HG03135 (cell line): Measurements from ENCODE around the gene SUGT1.
"Not testable (repeated sequence)": the region's sequence is repeated elsewhere in the genome, so short reads cannot be mapped to it uniquely, and the experiment has no call there.

ENCODE experiments used
- ATAC-seq: cut with Tn5 transposase; IDR thresholded peaks from one replicate; pipeline ENCODE4 v1.9.1; 2021; ENCODE audit warnings: mild to moderate bottlenecking, moderate library complexity; ENCODE audit not compliant: unreplicated experiment

Gene SUGT1

DNA sequence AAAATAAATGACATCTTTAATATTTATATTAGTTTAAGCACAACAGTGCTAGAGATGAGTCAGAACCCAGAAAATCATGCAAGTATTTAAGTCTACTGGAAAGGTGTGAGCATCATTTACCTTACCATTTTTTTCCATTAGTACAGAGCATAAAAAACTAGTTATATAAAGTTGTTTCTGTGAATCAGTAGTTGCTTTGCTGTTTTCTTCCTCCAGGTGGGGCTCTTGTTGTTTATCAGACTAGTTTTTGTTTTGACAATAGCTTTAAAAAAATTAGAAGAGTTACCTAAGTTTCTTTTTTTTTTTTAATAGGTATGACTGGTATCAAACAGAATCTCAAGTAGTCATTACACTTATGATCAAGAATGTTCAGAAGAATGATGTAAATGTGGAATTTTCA, 12.7 kb downstream of the SUGT1 start:
- no peak for ATAC-seq

DNA sequence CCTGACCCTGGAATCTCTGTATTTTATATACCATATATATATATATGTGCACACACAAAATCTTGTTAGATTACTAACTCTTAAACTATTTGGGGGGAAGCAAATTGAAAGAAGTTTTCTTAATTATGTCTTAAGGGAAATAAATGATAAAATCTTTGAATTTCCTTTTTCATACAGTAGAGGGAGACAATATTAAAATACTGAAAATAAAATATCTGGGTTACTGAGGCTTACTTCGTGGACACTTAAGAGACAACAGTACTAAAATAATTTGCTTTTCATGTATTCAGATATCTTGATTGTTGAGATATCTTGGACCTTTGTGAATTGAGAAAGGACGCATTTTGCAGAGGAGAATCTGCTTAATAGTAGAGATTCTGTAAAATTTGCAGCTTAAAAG, 17.0 kb downstream of the SUGT1 start:
- no peak for ATAC-seq

DNA sequence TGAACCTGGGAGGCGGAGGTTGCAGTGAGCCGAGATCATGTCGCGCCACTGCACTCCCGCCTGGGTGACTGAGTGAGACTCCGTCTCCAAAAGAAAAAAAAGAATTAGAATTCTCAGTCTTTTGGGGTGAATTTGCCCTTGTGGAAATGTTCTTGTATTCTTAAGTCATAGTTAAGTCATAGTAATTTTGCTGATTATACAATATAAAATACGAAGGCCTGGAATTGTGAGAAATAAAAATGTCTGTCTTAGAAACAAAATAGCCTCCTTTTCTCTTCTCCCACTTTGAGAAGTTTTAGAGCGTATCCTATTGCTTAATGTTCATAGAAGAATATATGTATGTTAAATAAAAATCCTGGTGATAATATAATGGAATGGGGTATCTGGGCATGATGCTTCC, 18.1 kb downstream of the SUGT1 start:
- no peak for ATAC-seq

DNA sequence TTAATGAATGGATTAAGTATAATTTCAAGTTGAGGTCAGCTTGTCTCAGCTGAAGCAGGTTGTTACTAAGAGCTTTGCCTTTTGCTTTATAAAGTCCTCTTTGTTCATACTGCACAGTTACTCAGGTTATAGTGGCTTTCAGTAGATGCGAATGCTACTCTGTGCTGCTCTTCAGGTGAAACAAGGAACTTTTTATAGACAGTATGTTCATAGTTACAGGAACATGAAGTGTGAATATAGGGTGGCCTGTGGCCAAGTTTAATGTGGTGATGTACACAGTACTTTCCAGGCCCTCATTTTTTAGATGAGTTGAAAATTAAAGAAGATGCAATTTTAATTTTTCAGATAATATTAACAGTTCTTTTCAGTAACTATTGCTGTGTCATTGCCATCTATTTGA, 20.8 kb downstream of the SUGT1 start:
- no peak for ATAC-seq

DNA sequence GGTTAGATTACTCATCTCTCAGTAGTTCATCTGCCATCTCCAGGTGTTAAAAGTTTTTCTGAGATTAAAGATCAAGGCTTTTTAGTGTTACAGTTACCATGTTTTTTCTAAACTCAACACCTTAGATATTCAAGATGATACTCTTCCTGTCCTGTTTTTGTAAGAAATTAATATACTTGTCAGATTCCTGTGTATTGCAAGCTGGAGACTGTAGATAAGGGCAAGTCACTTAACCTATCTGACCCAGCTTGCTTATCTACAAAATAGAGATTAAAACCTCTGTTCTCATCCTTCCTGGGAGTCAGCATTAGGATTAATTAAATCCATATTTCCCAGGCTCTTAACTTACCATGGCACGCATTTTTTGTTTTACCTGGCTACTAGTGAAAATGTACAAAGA, 25.2 kb downstream of the SUGT1 start:
- no peak for ATAC-seq

DNA sequence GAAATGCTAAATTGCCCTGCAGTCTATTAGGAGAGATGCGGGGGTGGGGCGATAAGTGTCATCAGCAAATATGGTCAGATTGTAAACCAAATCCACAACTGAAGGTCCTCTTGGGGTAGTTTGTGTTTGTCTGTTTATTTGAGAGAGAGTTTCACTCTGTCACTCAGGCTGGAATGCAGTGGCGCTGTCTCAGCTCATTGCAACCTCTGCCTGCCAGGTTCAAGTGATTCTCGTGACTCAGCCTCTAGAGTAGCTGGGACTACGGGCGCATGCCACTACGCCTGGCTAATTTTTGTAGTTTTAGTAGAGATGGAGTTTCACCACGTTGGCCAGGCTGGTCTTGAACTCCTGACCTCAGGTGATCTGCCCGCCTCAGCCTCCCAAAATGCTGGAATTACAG, 33.2 kb downstream of the SUGT1 start:
- not testable (repeated sequence) for ATAC-seq

DNA sequence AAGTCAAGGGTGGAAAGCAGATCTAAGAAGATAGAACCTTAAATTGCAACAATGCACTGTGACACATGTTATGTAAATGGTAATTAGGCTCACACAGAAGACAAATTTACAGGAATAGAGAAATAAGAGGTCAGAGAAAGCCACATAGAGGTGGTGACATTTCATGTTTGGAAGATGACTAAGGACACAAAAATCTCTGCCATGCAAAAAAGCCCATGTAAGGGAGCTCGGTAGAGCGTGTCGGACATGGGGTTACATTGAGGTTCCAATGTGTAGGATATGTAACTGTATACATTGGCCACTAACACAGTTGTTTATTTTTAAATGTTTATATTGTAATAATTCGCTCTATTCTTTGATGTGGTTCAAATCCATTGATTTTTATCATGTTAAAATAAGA, 33.7 kb downstream of the SUGT1 start:
- no peak for ATAC-seq

DNA sequence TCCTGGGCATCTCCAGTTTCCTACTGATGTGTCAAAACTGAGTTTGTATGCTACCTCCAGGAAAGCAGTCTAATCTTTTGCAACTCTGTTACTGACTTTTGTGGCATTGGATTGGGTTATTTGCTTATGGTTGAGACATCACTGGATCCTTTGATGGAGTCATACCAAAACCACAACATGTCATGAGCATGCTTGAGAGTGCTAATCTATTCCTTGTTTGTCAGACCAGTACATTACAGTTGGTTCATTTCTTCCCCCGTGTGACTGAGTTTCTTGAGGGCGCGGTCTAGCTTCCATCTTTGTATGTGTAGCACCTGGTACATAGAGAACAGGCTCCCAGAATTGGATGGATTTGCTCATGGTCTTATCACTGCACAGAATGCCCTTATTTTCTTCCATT, 43.2 kb downstream of the SUGT1 start:
- ATAC-seq = no peak

DNA sequence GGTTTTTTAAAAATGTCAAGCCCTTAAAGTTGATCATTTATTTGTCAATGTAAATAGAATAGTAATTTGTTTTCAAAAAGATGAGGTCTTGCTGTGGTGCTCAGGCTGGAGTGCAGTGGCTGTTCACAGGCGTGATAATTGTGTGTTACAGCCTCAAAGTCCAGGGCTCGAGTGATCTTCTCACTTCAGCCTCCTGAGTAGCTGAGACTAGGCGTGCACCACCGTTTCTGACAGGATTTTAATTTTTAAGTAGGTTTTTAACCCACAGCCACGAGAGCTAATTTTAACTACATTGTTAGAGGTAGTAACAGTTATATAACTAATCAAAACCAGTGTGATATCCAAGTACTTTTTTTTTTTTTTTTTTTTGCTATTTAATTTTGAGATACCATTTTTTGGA, 43.9 kb downstream of the SUGT1 start:
- no peak for ATAC-seq

DNA sequence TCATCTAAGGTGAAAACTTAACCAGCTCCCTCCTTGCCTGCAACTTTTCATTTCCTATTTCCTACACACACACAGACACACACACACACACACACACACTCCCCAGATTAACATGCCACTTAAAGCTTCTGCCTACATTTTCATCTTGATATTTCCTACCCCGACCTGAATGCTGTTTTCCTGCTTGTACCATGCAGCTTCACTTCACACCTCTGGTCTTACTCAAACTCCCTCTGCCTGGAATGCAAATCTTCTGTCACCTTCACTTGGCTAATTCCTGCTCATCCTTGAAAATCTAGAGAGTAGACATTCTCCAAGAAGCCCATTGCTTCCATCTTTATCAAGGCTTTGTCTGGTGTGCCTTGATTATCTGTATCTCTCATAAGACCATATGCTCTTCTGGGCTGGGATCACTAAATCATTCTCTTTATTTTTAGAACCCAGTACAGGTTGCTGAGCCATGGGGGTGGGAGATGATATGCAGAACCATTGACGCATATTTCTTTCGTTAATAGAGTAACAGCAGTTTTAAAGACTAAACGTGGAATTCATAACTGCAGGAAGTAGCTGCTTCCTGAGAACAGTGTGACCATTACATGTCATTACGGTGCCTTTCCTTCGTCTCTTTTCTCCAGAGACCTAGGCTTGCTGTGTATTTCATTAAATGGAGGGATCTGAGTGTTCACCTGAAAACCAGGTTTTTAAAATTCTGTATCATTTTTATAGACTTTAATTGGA, 49.3 kb downstream of the SUGT1 start:
- ATAC-seq = no peak

DNA sequence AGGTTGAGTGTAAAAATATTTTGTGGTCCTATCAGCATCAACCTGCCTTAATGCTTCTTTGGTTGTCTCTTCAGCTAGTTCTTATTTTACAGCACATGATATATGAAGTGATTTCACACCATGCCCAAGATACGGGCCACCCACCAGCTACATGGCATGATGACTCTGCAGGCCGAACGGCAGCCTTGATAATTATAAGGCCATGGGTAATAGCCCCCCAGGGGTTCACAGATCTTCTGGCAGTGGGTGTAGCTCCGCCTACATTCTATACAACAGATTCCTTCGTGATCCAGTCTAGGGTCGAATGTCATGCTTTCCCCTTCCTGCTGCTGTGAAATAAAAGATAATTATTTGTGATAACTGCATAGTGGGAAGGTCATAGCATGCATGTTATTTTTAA, 50.8 kb downstream of the SUGT1 start:
- no peak for ATAC-seq

DNA sequence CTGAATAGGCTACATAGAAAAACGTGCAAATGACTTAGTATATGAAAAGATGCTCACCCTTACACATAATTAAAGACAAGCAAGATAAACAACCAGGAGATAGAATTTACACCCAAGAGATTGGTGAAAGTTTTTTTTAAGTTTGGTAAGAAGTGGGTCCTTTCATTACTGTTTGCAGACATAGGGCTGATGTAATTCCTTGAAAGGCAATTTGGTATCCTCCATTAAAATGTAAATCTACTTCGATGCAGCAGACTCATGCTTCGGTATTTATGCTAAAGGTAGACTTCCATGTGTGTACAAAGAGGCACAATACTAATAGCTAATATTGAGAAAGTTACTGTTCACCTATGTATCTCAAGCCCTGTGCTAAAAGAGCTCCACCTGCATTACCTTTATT, 53.4 kb downstream of the SUGT1 start:
- no peak for ATAC-seq

DNA sequence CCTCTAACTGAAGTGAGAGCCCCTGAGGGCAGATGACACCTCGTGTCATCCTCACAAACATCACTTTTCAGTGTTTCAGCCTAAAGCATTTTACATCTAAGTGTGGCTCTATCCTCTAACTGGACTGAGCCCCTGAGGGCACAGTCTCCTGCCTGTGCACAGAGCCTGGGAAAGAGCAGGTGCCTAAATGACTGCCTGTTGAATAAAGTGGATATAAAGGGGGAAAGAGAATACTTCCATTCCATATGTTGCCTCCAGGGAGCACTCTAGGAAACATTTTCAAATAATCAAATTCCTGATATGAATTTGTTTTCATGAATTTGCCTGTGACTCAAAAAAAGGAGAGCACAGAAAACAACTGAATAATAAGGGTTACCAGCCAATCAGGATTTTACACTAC, 54.7 kb downstream of the SUGT1 start:
- no peak for ATAC-seq

DNA sequence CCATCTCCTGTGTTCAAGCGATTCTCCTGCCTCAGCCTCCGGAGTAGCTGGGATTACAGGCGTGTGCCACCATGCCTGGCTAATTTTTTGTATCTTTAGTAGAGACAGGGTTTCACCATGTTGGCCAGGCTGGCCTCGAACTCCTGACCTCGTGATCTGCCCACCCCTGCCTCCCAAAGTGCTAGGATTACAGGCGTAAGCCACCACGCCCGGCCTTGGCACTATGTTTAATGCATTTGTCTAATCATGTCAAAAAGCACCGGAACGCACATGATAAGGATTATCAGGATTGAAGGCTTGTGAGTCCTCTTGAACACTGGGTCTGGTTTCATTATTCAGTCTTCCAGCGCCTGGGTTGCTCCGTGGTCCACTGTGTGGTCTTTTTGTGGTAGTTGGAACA, 55.6 kb downstream of the SUGT1 start:
- ATAC-seq = not testable (repeated sequence)

DNA sequence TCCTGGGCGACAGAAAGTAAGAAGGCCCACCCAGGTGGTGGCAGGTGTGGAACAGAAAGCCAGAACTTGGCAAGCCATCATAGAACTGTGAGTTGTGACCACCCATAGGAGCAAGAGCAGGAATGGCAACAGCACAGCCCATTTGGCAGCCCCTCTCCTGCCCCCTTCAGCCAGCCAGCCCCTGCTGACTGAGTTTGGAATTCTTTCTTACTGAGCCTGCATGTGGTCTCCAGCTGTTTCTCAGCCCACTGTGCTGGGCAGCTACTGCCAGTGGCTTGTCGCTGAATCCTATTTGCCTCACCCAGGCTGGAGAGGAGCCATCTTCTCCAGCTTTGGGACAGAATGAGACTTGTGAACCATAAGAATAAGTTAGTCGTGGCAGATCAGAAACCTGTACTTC, 58.6 kb downstream of the SUGT1 start:
- ATAC-seq = no peak

DNA sequence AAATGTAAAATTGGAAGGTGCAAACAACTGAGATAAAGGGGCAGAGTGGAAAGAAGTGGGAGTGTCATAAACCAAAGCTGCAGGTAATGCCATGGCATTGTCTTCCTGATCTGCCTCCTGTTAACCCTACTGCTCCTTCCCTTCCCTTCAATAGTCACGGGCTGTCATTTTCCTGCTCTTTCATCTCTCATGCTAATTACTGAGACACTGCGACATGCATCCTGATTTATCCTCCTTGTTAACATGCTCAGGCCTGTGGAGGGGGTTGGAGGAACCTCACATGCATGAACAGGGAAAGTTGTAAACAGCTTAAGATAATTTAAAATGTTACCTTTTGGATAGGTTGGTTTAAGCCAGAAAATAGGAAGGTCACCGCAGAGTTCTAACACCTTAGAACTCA, 59.7 kb downstream of the SUGT1 start:
- no peak for ATAC-seq

DNA sequence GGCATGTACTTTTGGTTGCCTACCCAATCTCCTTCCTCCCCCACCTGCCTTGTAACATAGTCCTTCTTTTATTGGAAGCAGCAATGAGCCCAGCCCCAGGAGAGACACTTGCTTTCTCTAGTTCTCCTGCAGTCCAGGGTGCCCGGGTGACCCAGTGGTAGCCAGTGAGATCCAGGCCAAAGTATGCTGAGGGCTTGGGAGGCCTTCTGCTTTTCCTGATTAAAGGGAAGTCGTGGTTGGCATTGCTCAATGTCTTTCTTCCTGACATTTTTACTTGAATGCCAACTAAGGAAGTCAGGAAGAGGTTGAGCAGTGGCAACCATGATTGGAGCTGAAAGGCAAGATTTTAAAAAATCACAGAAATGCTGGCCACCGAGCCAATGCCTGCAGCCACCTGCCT, 61.3 kb downstream of the SUGT1 start:
- ATAC-seq = no peak

DNA sequence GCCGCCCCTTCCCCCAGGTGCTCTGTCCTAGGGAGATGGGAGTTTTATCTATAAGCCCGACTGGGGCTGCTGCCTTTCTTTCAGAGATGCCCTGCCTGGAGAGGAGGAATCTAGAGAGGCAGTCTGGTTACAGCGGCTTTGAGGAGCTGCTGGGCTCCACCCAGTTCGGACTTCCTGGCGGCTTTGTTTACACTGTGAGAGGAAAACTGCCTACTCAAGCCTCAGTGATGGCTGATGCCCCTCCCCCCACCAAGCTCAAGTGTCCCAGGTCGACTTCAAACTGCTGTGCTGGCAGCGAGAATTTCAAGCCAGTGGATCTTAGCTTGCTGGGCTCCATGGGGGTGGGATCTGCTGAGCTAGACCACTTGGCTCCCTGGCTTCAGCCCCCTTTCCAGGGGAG, 68.3 kb downstream of the SUGT1 start:
- not testable (repeated sequence) for ATAC-seq

DNA sequence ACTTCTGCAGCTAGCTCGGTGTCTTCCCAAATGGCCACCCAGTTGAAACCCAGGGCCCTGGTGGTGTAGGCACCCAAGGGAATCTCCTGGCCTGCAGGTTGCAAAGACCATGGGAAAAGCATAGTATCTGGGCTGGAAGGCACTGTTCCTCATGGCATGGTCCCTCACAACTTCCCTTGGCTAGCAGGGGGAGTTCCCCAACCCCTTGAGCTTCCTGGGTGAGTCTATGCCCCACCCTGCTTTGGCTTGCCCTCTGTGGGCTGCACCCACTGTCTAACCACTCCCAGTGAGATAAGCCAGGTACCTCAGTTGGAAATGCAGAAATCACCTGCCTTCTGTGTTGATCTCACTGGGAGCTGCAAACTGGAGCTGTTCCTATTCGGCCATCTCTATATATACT, 68.7 kb downstream of the SUGT1 start:
- not testable (repeated sequence) for ATAC-seq

DNA sequence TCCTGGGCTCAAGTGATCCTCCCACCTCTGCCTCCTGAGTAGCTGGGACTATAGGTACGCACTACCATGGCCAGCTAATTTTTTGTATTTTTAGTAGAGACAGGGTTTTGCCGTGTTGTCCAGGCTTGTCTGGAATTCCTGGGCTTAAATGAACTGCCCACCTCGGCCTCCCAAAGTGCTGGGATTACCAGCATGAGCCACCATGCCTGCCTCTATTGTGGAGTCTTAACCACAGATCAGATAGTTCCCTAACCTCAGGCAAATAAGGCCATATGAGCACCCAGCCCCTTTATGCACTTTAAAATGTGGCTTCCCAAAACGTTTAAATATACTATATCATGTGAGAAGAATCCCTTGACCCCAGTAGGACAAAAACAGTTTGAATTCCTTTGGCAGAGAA, 70.5 kb downstream of the SUGT1 start:
- ATAC-seq = no peak

DNA sequence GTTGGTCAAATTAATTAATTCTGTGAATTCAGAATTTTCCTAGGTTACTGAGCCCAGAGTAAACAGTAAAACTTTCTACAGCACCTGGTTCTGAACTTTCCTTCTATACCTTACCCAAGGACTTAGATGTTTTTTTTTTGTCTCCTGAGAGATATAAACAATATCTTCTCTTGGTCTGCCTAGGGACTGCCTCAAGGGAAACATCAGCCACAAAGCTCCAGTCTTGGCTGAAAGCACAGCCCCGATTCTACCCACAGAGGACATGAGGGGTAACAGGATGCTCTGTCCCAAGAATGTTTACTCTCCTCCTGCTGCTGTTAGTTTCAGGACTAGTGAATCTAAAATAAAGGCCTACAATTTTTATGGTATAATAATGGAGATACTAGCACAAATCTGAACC, 72.7 kb downstream of the SUGT1 start:
- no peak for ATAC-seq

DNA sequence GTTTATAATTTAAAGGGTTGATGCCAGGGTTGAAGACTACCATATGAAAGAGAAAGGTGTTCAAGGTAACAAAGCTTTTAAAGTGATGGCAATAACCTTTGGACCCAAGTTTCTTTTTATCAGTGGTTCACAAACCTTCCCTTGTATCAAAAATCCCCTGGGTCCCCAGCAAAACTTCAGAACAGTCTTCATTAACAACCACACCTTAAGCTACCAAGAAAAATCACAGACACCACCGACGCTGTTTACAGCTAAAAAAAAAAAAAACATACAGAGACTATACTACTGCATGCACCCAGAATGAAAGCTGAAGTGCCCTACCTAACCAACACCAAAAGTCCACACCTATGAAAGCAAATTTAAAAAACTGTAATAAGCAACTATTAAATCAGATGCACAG, 73.6 kb downstream of the SUGT1 start:
- ATAC-seq = no peak

DNA sequence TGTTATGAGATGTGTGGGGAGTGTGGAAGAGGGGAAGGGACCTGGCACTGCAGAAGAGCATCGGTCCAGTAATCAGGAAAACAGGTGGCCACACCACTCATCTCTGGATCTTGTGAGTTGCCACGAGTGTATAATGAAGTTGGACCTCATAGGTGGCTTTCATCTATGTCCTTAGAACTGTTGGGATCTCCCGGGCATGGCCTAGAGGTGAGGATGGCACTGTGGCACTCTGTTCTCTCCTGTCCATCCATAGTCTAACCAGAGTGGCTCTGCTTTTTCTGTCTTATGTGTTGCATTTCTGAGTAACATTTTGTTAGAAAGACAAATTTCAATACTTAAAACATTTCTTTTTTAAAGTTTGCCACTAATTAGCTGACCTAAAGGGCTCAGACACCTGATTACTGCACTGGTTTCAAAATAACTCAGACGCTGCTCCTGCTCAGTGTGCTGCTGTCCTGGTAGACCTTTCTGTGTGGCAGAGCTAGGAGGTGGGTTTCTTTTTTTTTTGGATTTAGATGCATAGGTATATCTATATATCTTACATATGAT, 81.5 kb downstream of the SUGT1 start:
- no peak for ATAC-seq
